ENCODE results near the gene CHST11.

DNA sequence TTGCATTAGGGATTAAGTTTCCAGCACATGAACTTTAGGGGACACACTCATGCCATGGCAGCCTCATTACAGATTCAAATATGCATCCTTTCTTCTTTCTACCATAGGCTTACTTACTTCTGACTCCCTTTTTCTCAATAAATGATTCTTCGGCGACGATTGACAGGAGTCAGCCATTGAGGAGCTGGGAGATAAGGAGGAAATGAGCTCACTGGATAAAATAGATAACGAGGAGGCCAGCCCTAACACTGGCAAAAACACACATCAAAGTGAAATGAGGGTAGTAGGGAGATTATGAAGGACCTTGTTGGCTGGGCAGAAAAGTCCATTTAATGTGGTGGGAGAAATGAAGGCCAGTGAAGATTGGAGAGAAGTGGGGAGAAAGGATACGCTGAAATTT is 329.1 kb downstream of the CHST11 start:
- TF ChIP-seq, protein P1, sequence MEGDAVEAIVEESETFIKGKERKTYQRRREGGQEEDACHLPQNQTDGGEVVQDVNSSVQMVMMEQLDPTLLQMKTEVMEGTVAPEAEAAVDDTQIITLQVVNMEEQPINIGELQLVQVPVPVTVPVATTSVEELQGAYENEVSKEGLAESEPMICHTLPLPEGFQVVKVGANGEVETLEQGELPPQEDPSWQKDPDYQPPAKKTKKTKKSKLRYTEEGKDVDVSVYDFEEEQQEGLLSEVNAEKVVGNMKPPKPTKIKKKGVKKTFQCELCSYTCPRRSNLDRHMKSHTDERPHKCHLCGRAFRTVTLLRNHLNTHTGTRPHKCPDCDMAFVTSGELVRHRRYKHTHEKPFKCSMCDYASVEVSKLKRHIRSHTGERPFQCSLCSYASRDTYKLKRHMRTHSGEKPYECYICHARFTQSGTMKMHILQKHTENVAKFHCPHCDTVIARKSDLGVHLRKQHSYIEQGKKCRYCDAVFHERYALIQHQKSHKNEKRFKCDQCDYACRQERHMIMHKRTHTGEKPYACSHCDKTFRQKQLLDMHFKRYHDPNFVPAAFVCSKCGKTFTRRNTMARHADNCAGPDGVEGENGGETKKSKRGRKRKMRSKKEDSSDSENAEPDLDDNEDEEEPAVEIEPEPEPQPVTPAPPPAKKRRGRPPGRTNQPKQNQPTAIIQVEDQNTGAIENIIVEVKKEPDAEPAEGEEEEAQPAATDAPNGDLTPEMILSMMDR (IDR thresholded peaks at IDR 0.05) = no peak
- TF ChIP-seq ZFX (IDR thresholded peaks at IDR 0.05; ENCODE audit: borderline replicate concordance) = no peak

Measured in 22Rv1 (cell line).